Measurements from ENCODE around the gene TFEB.

TFEB gene

DNA sequence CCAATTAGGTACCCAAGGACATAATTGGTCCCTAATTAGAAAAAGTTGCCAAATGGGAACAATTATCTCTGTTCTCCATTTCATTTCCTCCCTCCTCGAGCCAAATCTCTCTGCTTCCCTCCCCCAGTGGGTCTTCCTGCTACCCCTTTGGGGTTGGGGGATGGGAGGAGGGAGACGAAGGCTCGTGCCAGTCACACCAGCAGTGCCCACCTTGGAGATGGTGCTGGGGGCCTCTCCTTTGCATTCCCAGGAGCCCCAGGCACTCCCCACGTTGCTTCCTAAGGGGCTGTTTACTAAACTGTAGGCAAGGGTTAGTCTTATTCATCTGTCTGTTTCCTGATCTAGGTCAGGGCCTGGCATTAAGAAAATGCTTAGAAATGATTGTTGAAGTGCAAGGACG lies 64.0 kb downstream of the TFEB start:
- no peak for DNase-seq

DNA sequence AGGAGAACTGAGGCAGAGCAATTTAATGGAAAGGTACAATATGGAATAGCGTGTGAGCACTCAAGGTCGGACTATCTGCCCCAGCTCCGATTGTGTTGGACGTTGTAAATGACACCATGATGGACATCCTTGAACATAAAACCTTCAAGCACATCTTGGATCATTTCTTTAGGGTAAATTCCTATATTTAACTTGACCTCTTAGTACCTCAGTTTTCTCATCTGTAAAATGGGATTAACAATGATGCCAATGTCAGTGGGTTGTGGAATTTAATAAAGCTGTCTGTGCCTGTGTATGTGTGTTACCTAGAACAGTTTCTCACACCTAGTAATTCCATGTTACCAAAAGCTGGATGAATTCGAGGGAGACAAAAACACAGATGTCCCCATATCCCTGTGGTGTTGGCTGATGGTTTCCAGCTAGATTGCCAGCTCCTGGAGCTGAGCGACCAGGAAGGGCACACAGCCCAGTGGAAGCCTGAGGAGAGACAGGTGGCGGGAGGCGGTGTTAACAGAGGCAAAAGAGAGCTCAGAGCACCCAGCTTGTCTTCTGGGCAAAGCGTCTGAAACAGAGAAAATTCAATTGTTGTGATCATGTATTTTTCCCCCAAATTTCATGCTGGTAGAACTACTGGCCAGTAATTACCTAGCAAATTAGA lies 64.6 kb downstream of the TFEB start:
- DNase-seq: peak; percentile 3

DNA sequence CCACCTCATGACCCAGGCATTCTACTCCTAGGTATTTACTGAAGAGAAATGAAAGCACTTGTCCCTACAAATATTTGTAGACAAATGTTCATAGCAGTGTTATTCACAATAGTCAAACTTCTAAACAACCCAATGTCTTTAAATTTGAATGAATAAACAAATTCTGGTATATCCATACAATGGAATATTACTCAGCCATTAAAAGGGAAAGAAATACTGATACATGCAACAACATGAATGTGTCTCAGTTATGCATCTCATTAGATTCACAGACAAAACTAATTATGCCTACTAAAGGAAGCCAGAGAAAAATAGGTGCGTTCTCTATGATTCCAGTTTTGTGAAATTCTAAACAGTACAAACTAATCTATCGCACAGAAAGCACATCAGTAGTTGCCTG lies 66.4 kb downstream of the TFEB start:
- no peak for DNase-seq

DNA sequence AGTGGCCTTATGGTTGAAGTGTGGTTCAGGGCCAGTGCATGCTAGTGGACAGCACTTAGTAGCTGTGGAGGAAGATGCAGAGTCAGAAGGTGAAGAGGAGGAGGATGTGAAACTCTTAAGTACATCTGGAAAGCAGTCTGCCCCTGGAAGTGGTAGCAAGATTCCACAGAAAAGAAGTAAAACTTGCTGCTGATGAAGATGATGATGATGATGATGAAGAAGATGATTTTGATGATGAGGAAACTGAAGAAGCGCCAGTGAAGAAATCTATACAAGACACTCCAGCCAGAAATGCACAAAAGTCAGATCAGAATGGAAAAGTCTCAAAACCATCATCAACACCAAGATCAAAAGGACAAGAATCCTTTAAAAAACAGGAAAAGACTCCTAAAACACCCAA lies 68.2 kb downstream of the TFEB start:
- DNase-seq: no peak

DNA sequence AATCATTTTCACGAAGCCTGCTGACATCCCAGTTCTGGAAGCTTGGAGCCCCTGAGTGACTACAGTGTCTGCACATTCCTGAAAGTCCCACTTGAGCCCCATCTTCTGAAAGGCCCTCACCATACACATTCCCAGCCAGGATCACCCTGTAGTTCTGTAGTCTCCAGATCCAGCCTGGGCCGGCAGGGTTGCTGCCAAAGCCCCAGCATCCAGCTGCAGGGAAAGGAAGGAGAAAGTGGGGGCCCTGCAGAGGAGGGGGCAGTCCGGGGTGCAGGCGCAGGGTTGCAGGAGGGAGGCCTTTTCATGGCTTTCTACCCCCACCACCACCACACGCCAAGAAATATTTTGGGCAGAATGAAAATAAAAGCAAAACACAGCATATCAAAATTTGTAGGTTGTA lies 71.1 kb downstream of the TFEB start:
- no peak for DNase-seq

- DNase-seq: no peak
Observed at GRCh38 chr6:41663568-41663967, 71.8 kb downstream of the TFEB start.

DNA sequence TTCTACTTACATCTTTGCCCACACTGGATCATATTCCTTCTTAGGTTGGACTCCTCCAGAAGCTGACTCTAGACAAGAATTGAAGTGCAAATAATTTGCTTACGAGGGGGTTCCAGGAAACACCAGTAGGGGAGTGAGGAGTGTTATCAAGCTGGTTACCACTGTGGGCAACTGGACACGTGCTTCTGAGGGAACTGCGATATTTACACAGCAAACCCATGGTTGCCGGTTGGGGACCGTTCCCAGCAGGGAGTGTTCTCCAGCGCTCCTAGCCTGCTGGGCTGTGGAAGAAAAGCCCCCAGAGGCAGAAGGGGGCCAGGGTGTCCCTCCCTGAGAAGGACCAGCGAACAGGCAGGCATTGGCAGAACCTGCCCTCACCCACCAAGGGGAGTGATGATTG lies 75.5 kb downstream of the TFEB start:
- DNase-seq: no peak

DNA sequence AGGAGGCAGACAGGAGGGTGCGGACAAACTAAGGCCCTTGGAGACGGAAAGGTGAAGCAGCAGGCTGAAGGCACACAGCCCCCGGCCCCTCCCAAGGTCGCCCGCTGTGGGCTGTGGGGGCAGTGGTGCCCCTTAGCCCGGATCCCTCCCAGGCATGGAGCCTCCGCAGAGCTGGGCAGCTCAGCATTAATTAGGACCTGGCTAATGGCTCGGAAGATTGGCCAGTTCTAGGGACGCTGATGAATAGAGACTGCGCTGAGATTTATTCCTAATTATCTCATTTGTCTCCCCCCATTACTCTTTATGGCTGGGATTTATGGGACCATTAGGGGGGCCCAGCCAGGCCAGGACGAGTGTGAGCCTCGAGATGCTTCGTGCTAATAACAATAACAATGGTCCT lies 76.8 kb downstream of the TFEB start:
- DNase-seq: no peak

GRCh38 chr6:41657131-41658094 lies 78.0 kb downstream of the TFEB start:
- no peak for DNase-seq

- no peak for DNase-seq
Observed at GRCh38 chr6:41656002-41656691, 79.3 kb downstream of the TFEB start.

GRCh38 chr6:41655646-41656001 lies 79.8 kb downstream of the TFEB start:
- no peak for DNase-seq

- no peak for DNase-seq
Observed at GRCh38 chr6:41655176-41655575, 80.2 kb downstream of the TFEB start.

DNA sequence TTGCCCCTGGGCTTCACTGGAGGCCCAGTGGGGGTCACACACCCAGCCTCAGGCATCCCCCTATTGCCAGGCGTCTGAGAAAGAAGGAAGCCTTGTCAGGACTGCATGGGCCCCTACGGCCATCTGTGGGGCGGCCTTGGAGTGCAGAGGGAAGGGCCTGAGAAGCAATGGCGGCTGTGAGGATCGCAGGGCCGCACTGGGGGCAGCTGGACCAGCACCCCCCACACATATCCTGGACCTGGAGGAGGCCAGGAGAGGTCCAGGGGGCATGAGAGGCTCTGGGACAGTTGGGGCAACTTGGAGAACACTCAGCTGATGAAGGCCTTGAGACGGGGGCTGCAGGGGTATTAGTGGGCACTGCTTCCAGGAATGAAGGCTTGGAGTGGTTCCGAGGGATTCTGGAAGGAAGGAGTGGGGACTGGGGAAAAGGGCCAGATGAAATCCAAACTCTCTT lies 80.7 kb downstream of the TFEB start:
- no peak for DNase-seq

DNA sequence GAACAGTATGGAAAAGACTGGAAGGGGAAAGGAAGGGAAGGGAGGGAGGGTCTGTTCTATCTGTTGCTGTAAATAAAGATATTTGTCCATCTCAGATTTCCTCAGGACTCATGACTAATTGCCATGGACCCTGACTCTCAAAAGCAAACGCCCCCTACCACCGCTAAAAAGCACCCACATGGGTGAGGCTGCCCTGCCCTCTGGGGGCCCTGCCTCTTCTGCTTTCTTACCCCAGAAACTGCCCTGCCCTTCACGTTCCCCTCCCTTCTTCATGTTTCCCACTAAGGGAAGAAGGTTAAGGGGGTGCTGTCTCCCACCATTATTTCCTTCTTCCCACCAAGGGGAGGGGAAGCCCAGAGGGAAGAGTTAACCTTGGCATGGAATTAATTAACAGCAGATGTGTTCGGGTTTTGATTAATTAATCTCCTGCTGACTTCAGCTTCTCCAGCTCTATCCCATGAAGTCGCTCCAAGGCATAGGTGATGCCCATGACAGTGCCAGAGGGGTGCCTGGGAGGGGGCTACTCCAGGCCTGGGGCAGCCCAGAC lies 81.2 kb downstream of the TFEB start:
- no peak for DNase-seq

- DNase-seq: no peak
Observed at GRCh38 chr6:41653691-41654090, 81.7 kb downstream of the TFEB start.

GRCh38 chr6:41652866-41653652 lies 82.3 kb downstream of the TFEB start:
- no peak for DNase-seq

GRCh38 chr6:41651962-41652657 lies 83.3 kb downstream of the TFEB start:
- no peak for DNase-seq

DNA sequence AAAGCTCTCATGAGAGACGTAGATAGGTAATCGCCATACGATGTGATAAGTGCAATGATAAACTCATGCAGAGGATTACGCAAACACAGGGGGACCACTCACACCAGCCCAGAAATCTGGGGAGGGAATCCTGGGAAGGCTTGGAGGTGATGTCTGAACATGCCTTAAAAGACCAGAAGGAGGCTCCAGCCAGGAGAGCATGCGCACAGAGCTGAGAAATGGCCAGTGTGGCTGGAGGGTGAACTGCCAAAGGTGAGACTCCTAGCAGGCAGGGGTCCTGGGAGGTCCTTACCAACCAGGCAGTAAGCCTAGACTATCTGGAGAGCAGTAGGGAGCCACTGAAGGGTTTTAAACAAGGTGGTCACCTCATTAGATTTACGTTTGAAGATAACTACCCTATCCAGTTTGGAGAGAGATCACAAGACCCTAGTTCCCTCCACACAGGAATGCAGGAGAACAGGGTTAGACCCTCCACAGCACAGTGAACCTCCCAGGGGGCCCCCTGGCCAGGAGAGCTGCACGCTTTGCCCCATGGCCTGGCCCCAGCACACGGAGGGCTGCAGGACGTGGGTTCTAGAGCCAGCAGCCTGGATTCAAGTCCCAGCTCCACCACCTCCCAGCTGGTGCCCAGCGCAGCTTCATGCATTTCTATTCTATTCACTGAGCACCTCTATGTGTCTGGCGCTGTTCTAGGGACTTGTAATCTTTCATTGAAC lies 84.0 kb downstream of the TFEB start:
- DNase-seq: no peak

GRCh38 chr6:41650120-41650519 lies 85.3 kb downstream of the TFEB start:
- no peak for DNase-seq

DNA sequence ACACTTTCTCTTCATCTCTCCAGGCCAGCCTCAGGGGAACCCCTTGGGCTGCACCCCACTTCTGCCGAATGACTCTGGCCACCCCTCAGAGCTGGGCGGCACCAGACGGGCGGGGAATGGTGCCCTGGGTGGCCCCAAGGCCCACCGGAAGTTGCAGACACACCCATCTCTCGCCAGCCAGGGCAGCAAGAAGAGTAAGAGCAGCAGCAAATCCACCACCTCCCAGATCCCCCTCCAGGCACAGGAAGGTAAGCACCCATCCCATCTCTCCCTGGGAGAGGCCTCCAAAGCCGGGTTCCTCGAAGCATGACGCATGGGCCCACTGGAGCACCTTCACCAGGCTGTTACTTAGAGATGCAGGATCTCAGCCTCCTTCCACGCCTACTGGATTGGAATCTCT lies 85.8 kb downstream of the TFEB start:
- DNase-seq: no peak

- DNase-seq: no peak
Observed at GRCh38 chr6:41648921-41649320, 86.5 kb downstream of the TFEB start.

Data from NCI-H1092 treated with DMSO at 0.1 percent for 48 hours (cell line).